ENCODE data around the gene PPFIBP2. TPM values are rescaled to one million over a fixed set of nuclear protein-coding genes. Genes with fewer than 3 reads are reported as not detected.

Gene PPFIBP2
- total and polyA plus RNA-seq, 4 donors = 14.1 to 35.6 (median 24.7) TPM

GRCh38 chr11:7524462-7525235 is 10.8 kb downstream of the PPFIBP2 start:
- ATAC-seq (ENCODE audit: low FRiP score) = no peak

GRCh38 chr11:7525424-7525823 is 11.6 kb downstream of the PPFIBP2 start:
- Histone ChIP-seq H3K36me3 (ENCODE audit: control insufficient read depth in 1 of 2, insufficient read depth in 2 of 2, low read length in 1 of 2) (no peaks in the 10 kb centered on the region), H3K4me3 (ENCODE audit: low read length in 2 of 2) (no peak overlapping the region), H3K27me3 (ENCODE audit: control insufficient read depth in 1 of 2, insufficient read depth in 2 of 2, low read length in 1 of 2) (no peaks in the 10 kb centered on the region), H3K27ac (ENCODE audit: low read depth in 1 of 2, low read length in 2 of 2) (no peak overlapping the region), H3K4me1 (ENCODE audit: control insufficient read depth in 1 of 2, insufficient read depth in 2 of 2, low read length in 2 of 2) (no peaks in the 10 kb centered on the region), H3K9me3 (ENCODE audit: control insufficient read depth, low read length) (no peaks in the 10 kb centered on the region)
- 95 to 96% methylated on average over 4 of the region's 4 CpGs for WGBS, 2 donors
- DNase-seq (no peak), ATAC-seq (ENCODE audit: low FRiP score) (no peak)
- intact Hi-C loops (cut with DNase I) = no loop called here

More at GRCh38 chr11:7524462-7525235, 10.8 kb downstream of the PPFIBP2 start:
- no peak for DNase-seq
- H3K36me3 ChIP-seq (ENCODE audit: control insufficient read depth in 1 of 2, insufficient read depth in 2 of 2, low read length in 1 of 2) = no peaks in the 10 kb centered on the region
- no peaks in the 10 kb centered on the region for H3K4me1 ChIP-seq (ENCODE audit: control insufficient read depth in 1 of 2, insufficient read depth in 2 of 2, low read length in 2 of 2)
- H3K4me3 ChIP-seq (ENCODE audit: low read length in 2 of 2) = no peak overlapping the region
- H3K27ac ChIP-seq (ENCODE audit: low read depth in 1 of 2, low read length in 2 of 2) = no peak overlapping the region
- intact Hi-C loops (cut with DNase I) = no loop called here
- H3K27me3 ChIP-seq (ENCODE audit: control insufficient read depth in 1 of 2, insufficient read depth in 2 of 2, low read length in 1 of 2) = no peaks in the 10 kb centered on the region
- WGBS, 2 donors = 95 to 97% methylated on average over 6 of the region's 6 CpGs
- no peaks in the 10 kb centered on the region for H3K9me3 ChIP-seq (ENCODE audit: control insufficient read depth, low read length)

GRCh38 chr11:7527029-7527428 is 13.2 kb downstream of the PPFIBP2 start:
- DNase-seq = no peak
- Histone ChIP-seq H3K4me1 (ENCODE audit: control insufficient read depth in 1 of 2, insufficient read depth in 2 of 2, low read length in 2 of 2) (no peaks in the 10 kb centered on the region), H3K27me3 (ENCODE audit: control insufficient read depth in 1 of 2, insufficient read depth in 2 of 2, low read length in 1 of 2) (no peaks in the 10 kb centered on the region), H3K4me3 (ENCODE audit: low read length in 2 of 2) (no peak overlapping the region), H3K9me3 (ENCODE audit: control insufficient read depth, low read length) (no peaks in the 10 kb centered on the region), H3K36me3 (ENCODE audit: control insufficient read depth in 1 of 2, insufficient read depth in 2 of 2, low read length in 1 of 2) (no peaks in the 10 kb centered on the region), H3K27ac (ENCODE audit: low read depth in 1 of 2, low read length in 2 of 2) (no peak overlapping the region)
- no peak for ATAC-seq (ENCODE audit: low FRiP score)
- 75 to 83% methylated on average over 1 of the region's 1 CpG for WGBS, 2 donors
- intact Hi-C loops (cut with DNase I) = no loop called here

- WGBS, 2 donors = 96 to 97% methylated on average over 4 of the region's 4 CpGs
- no peak overlapping the region for H3K27ac ChIP-seq (ENCODE audit: low read depth in 1 of 2, low read length in 2 of 2)
- no peaks in the 10 kb centered on the region for H3K9me3 ChIP-seq (ENCODE audit: control insufficient read depth, low read length)
- H3K4me1 ChIP-seq (ENCODE audit: control insufficient read depth in 1 of 2, insufficient read depth in 2 of 2, low read length in 2 of 2) = no peaks in the 10 kb centered on the region
- H3K36me3 ChIP-seq (ENCODE audit: control insufficient read depth in 1 of 2, insufficient read depth in 2 of 2, low read length in 1 of 2) = no peaks in the 10 kb centered on the region
- intact Hi-C loops (cut with DNase I) = no loop called here
- DNase-seq = no peak
- H3K27me3 ChIP-seq (ENCODE audit: control insufficient read depth in 1 of 2, insufficient read depth in 2 of 2, low read length in 1 of 2) = no peaks in the 10 kb centered on the region
- no peak for ATAC-seq (ENCODE audit: low FRiP score)
- H3K4me3 ChIP-seq (ENCODE audit: low read length in 2 of 2) = no peak overlapping the region
Measured at GRCh38 chr11:7528514-7529049, 14.8 kb downstream of the PPFIBP2 start.

- H3K4me3 ChIP-seq (ENCODE audit: low read length in 2 of 2) = no peak overlapping the region
- H3K9me3 ChIP-seq (ENCODE audit: control insufficient read depth, low read length) = no peaks in the 10 kb centered on the region
- no peak overlapping the region for H3K27ac ChIP-seq (ENCODE audit: low read depth in 1 of 2, low read length in 2 of 2)
- intact Hi-C loops (cut with DNase I) = no loop called here
- H3K4me1 ChIP-seq (ENCODE audit: control insufficient read depth in 1 of 2, insufficient read depth in 2 of 2, low read length in 2 of 2) = no peaks in the 10 kb centered on the region
- ATAC-seq (ENCODE audit: low FRiP score) (no peak), DNase-seq (no peak)
- H3K36me3 ChIP-seq (ENCODE audit: control insufficient read depth in 1 of 2, insufficient read depth in 2 of 2, low read length in 1 of 2) = no peaks in the 10 kb centered on the region
- no peaks in the 10 kb centered on the region for H3K27me3 ChIP-seq (ENCODE audit: control insufficient read depth in 1 of 2, insufficient read depth in 2 of 2, low read length in 1 of 2)
- WGBS, 2 donors = 95 to 96% methylated on average over 1 of the region's 1 CpG
Measured at GRCh38 chr11:7530013-7530640, 16.3 kb downstream of the PPFIBP2 start.

- Histone ChIP-seq H3K27ac (ENCODE audit: low read depth in 1 of 2, low read length in 2 of 2) (no peak overlapping the region), H3K27me3 (ENCODE audit: control insufficient read depth in 1 of 2, insufficient read depth in 2 of 2, low read length in 1 of 2) (no peaks in the 10 kb centered on the region), H3K4me1 (ENCODE audit: control insufficient read depth in 1 of 2, insufficient read depth in 2 of 2, low read length in 2 of 2) (no peaks in the 10 kb centered on the region), H3K9me3 (ENCODE audit: control insufficient read depth, low read length) (no peaks in the 10 kb centered on the region), H3K4me3 (ENCODE audit: low read length in 2 of 2) (no peak overlapping the region), H3K36me3 (ENCODE audit: control insufficient read depth in 1 of 2, insufficient read depth in 2 of 2, low read length in 1 of 2) (no peaks in the 10 kb centered on the region)
- ATAC-seq (ENCODE audit: low FRiP score) (no peak), DNase-seq (no peak)
- intact Hi-C loops (cut with DNase I) = no loop called here
Measured at GRCh38 chr11:7531011-7531410, 17.2 kb downstream of the PPFIBP2 start.

- Histone ChIP-seq H3K4me1 (ENCODE audit: control insufficient read depth in 1 of 2, insufficient read depth in 2 of 2, low read length in 2 of 2) (no peaks in the 10 kb centered on the region), H3K36me3 (ENCODE audit: control insufficient read depth in 1 of 2, insufficient read depth in 2 of 2, low read length in 1 of 2) (no peaks in the 10 kb centered on the region), H3K27me3 (ENCODE audit: control insufficient read depth in 1 of 2, insufficient read depth in 2 of 2, low read length in 1 of 2) (no peaks in the 10 kb centered on the region), H3K4me3 (ENCODE audit: low read length in 2 of 2) (no peak overlapping the region), H3K9me3 (ENCODE audit: control insufficient read depth, low read length) (no peaks in the 10 kb centered on the region), H3K27ac (ENCODE audit: low read depth in 1 of 2, low read length in 2 of 2) (no peak overlapping the region)
- ATAC-seq (ENCODE audit: low FRiP score) (no peak), DNase-seq (no peak)
- intact Hi-C loops (cut with DNase I) = no loop called here
- WGBS, 2 donors = 85 to 92% methylated on average over 8 of the region's 8 CpGs
Measured at GRCh38 chr11:7532405-7533145, 18.8 kb downstream of the PPFIBP2 start.

GRCh38 chr11:7533199-7534041 is 19.6 kb downstream of the PPFIBP2 start:
- 85 to 89% methylated on average over 8 of the region's 8 CpGs for WGBS, 2 donors
- Histone ChIP-seq H3K4me1 (ENCODE audit: control insufficient read depth in 1 of 2, insufficient read depth in 2 of 2, low read length in 2 of 2) (no peaks in the 10 kb centered on the region), H3K27me3 (ENCODE audit: control insufficient read depth in 1 of 2, insufficient read depth in 2 of 2, low read length in 1 of 2) (no peaks in the 10 kb centered on the region), H3K27ac (ENCODE audit: low read depth in 1 of 2, low read length in 2 of 2) (no peak overlapping the region), H3K9me3 (ENCODE audit: control insufficient read depth, low read length) (no peaks in the 10 kb centered on the region), H3K36me3 (ENCODE audit: control insufficient read depth in 1 of 2, insufficient read depth in 2 of 2, low read length in 1 of 2) (no peaks in the 10 kb centered on the region), H3K4me3 (ENCODE audit: low read length in 2 of 2) (no peak overlapping the region)
- no peak for DNase-seq
- intact Hi-C loops (cut with DNase I) = no loop called here
- ATAC-seq (ENCODE audit: low FRiP score) = no peak

Data from aorta (tissue), 5 donors.